Measurements from ENCODE around the gene STS. TPM values are rescaled to one million over a fixed set of nuclear protein-coding genes. Genes with fewer than 3 reads are reported as not detected.
A peak's percentile ranks its signal among the peaks of the same experiment; 100 is the strongest.

The STS gene
- total and polyA plus RNA-seq, 2 of the 8 experiments (the other 6 are each of a cell fraction or from before 2014, with no cell fraction given), result 0.67 to 1.5 TPM

DNA sequence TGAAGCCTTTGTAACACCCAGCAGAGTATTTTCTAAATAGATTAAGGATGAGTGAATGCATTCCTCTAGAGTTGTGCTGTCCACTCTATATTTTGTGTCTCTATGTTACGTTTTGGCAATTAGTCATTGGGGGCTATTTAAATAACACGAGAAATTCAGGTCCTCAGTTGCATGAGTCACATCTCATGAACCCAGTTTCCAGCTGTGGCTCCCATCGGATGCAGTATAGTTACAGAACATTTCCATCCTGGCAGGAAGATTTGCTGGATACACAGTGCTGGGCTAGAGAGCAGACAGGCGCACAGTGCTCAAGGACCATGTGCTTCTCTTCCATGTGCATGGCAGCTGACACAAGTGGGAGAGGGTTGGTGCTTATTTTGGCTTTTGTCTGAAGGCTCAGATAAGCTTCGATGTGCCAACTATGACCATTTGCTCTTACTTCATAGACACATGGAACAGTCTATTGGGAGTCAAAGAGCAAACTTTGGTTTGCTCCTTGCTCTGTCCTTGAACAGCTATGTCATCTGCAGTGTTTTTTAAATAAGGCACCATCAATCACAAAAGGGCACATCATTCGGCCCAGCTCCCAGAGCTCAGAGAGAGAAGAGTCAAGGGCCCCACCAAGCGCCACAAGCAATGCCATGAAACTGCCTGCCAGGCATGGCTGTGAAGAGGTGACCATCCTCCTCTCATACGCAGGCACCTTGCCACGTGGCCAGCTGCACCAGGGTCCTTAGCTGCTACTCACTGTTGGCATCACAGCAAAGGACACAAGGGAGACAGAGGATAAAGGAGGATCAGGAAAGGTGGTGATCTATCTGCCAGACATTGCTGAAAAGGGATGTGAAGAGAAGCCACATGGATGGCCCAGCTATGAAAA is 8.1 kb upstream of the STS start:
- no peaks in the 10 kb centered on the region for H3K9me3 ChIP-seq (ENCODE audit: insufficient read depth in 2 of 2, low read depth in 1 of 2, low read length in 1 of 2)
- H3K18ac ChIP-seq (ENCODE audit: extremely low read depth, low read length), result no peak overlapping the region
- no peak overlapping the region for H2BK5ac ChIP-seq (ENCODE audit: low read depth, low read length)
- no peak overlapping the region for H2BK15ac ChIP-seq (ENCODE audit: low read length)
- H4K8ac ChIP-seq (ENCODE audit: extremely low read depth, insufficient read depth, low read length), result no peak overlapping the region
- H3K4me1 ChIP-seq (replicated peaks in 1 of 4; ENCODE audit: control insufficient read depth in 3 of 4, insufficient read depth in 4 of 4, low read length in 3 of 4), result no peaks in the 10 kb centered on the region
- no peaks in the 10 kb centered on the region; a peak in 1 of 8 replicates for H3K36me3 ChIP-seq (ENCODE audit: control insufficient read depth in 2 of 4, insufficient read depth in 4 of 4, low read length in 3 of 4)
- H4K5ac ChIP-seq (ENCODE audit: insufficient read length, low read depth, low read length), result no peak overlapping the region
- H3K27ac ChIP-seq (ENCODE audit: low read depth, low read length), result no peak overlapping the region
- no peak overlapping the region for H2BK120ac ChIP-seq (replicated peaks; ENCODE audit: low read depth, low read length)
- POLR2A ChIA-PET (ENCODE audit: partially characterized antibody), result interaction anchor here (0.6 kb wide), 1 partner anchor 50 kb away, joined by 3 read pairs; no protein-coding TSS in a partner anchor
- H3K4me3 ChIP-seq (ENCODE audit: extremely low read depth in 1 of 4, insufficient read depth in 2 of 4, low read depth in 3 of 4, low read length in 4 of 4), result no peak overlapping the region
- no peaks in the 10 kb centered on the region; a peak in 1 of 4 replicates for H3K79me2 ChIP-seq (ENCODE audit: control insufficient read depth in 1 of 2, insufficient read depth in 2 of 2, low read length in 2 of 2)
- H3K56ac ChIP-seq (replicated peaks; ENCODE audit: insufficient read length, low read depth, low read length), result no peak overlapping the region
- no peak for TF ChIP-seq POLR2A (IDR thresholded peaks at IDR 0.05; ENCODE audit: control extremely low read depth in 1 of 2, low read depth in 2 of 2, low read length in 2 of 2)
- no peak for TF ChIP-seq CBX5 (IDR thresholded peaks at IDR 0.05; ENCODE audit: low read depth, low read length)
- TF ChIP-seq TCF12 (IDR thresholded peaks at IDR 0.05; ENCODE audit: low read depth, low read length), result no peak
- TF ChIP-seq CHD1 (IDR thresholded peaks at IDR 0.05; ENCODE audit: low read depth, low read length), result no peak
- no peak for TF ChIP-seq GTF2F1 (IDR thresholded peaks at IDR 0.05; ENCODE audit: borderline replicate concordance, low read depth, low read length)
- no peak for TF ChIP-seq KDM4A (IDR thresholded peaks at IDR 0.05; ENCODE audit: low read depth, low read length, severe bottlenecking)
- TF ChIP-seq HDAC2 (IDR thresholded peaks at IDR 0.05; ENCODE audit: borderline replicate concordance in 1 of 2, low read depth in 2 of 2, low read length in 2 of 2), result no peak
- TF ChIP-seq, protein P1, sequence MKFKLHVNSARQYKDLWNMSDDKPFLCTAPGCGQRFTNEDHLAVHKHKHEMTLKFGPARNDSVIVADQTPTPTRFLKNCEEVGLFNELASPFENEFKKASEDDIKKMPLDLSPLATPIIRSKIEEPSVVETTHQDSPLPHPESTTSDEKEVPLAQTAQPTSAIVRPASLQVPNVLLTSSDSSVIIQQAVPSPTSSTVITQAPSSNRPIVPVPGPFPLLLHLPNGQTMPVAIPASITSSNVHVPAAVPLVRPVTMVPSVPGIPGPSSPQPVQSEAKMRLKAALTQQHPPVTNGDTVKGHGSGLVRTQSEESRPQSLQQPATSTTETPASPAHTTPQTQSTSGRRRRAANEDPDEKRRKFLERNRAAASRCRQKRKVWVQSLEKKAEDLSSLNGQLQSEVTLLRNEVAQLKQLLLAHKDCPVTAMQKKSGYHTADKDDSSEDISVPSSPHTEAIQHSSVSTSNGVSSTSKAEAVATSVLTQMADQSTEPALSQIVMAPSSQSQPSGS (IDR thresholded peaks at IDR 0.05; ENCODE audit: low read length), result no peak
- no peak for TF ChIP-seq RAD21 (IDR thresholded peaks at IDR 0.05 in 1 of 2, conservative IDR thresholded peaks at IDR 0.05 in 1 of 2; ENCODE audit: low read depth in 2 of 2, low read length in 2 of 2)
- TF ChIP-seq RFX5 (IDR thresholded peaks at IDR 0.05; ENCODE audit: borderline replicate concordance, low read depth, low read length), result no peak
- no peaks in the 10 kb centered on the region for H3K79me1 ChIP-seq (ENCODE audit: low read depth, low read length)
- H3K23ac ChIP-seq (ENCODE audit: insufficient read length), result no peak overlapping the region
- H2AFZ ChIP-seq (ENCODE audit: low read length), result no peak overlapping the region
- no peak overlapping the region for H2AK5ac ChIP-seq (ENCODE audit: low read depth, low read length)
- no peaks in the 10 kb centered on the region for H3K27me3 ChIP-seq (replicated peaks in 1 of 4; ENCODE audit: control insufficient read depth in 3 of 4, extremely low read depth in 1 of 4, insufficient read depth in 3 of 4, low read length in 3 of 4)
- CTCF ChIA-PET (ENCODE audit: partially characterized antibody), result no interaction called here
- H3K4ac ChIP-seq (replicated peaks; ENCODE audit: insufficient read length, low read depth, low read length), result no peak overlapping the region
- H3K9ac ChIP-seq (replicated peaks in 1 of 4; ENCODE audit: extremely low read depth in 1 of 4, low read depth in 3 of 4, low read length in 3 of 4), result no peak overlapping the region
- H4K91ac ChIP-seq (replicated peaks; ENCODE audit: insufficient read length, low read length), result no peak overlapping the region
- no peak overlapping the region for H2BK12ac ChIP-seq (ENCODE audit: low read depth, low read length)
- 91% methylated on average over 6 of the region's 9 CpGs; no CpG with 5 or more reads in 1 of the 2 experiments for WGBS, 2 experiments (ENCODE audit: extremely low coverage in 1 of 2, insufficient coverage in 1 of 2, insufficient read length in 1 of 2, insufficient replicate concordance in 2 of 2, low coverage in 1 of 2, low lambda C conversion rate in 2 of 2, missing lambda C conversion rate in 1 of 2)
- H4K20me1 ChIP-seq (replicated peaks in 1 of 2; ENCODE audit: control insufficient read depth in 1 of 2, insufficient read depth in 2 of 2, low read length in 2 of 2), result no peaks in the 10 kb centered on the region
- DNase-seq (ENCODE audit: low read depth in 1 of 2, low spot score in 2 of 2) (no peak), FAIRE-seq (peak; percentile 48)
- no peak overlapping the region for H3K14ac ChIP-seq (ENCODE audit: insufficient read length)
- no peak overlapping the region for H2BK20ac ChIP-seq (ENCODE audit: low read length)
- H3K4me2 ChIP-seq (ENCODE audit: insufficient read depth in 1 of 2, low read depth in 2 of 2, low read length in 2 of 2), result no peak overlapping the region
- no peaks in the 10 kb centered on the region for H3K23me2 ChIP-seq (ENCODE audit: low read depth, low read length)
